GM12874 (cell line): ENCODE measurements around the gene FLYWCH2.

Experiments
- CTCF ChIP-seq: IDR thresholded peaks from 2 replicates; pipeline ENCODE4 v1.5.1; 2011; ENCODE audit warnings: low read depth, mild to moderate bottlenecking, control low read depth, low read length, moderate library complexity; ENCODE audit not compliant: insufficient read depth

Gene FLYWCH2

GRCh38 chr16:2855536-2855935 is 27.5 kb upstream of the FLYWCH2 start:
- no peak for TF ChIP-seq CTCF

- TF ChIP-seq CTCF = no peak
These were observed 26.8 kb upstream of the FLYWCH2 start for GRCh38 chr16:2856061-2856670.

GRCh38 chr16:2856686-2857450 is 26.1 kb upstream of the FLYWCH2 start:
- TF ChIP-seq CTCF = no peak

- no peak for TF ChIP-seq CTCF
These were observed 25.4 kb upstream of the FLYWCH2 start, which contains the start of gene PRSS22 for GRCh38 chr16:2857451-2858244. PRSS22 (minus strand) TSS chr16:2858170; CDS start chr16:2858104, 66 bp downstream.

- TF ChIP-seq CTCF = no peak
These were observed 24.6 kb upstream of the FLYWCH2 start for GRCh38 chr16:2858245-2859025.

GRCh38 chr16:2859686-2860265 is 23.2 kb upstream of the FLYWCH2 start:
- TF ChIP-seq CTCF = no peak
